Measurements from ENCODE around the gene SIRT1.
A peak's percentile ranks its signal among the peaks of the same experiment; 100 is the strongest.

SIRT1 gene

DNA sequence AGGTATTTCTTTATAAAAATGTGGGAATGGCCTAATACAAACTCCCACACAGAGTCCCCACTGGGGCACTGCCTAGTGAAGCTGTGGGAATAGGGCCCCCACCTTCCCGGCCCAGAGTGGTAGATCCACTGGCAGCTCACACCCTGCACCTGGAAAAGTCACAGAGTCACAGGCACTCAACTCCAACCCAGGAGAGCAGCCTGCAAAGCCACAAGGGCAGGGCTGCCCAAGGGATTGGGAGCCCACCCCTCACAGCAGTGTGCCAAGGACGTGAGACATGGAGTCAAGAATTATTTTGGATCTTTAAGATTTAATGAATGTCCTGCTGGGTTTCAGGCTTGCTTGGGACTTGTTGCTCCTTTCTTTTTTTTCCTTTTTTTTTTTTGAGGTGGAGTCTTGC, 41.2 kb upstream of the SIRT1 start:
- no peak overlapping the region for H4K8ac ChIP-seq (ENCODE audit: low read depth, low read length)
- WGBS (ENCODE audit: extremely low coverage, insufficient coverage, insufficient read length) = no CpG with 5 or more reads among the region's 2 CpGs

DNA sequence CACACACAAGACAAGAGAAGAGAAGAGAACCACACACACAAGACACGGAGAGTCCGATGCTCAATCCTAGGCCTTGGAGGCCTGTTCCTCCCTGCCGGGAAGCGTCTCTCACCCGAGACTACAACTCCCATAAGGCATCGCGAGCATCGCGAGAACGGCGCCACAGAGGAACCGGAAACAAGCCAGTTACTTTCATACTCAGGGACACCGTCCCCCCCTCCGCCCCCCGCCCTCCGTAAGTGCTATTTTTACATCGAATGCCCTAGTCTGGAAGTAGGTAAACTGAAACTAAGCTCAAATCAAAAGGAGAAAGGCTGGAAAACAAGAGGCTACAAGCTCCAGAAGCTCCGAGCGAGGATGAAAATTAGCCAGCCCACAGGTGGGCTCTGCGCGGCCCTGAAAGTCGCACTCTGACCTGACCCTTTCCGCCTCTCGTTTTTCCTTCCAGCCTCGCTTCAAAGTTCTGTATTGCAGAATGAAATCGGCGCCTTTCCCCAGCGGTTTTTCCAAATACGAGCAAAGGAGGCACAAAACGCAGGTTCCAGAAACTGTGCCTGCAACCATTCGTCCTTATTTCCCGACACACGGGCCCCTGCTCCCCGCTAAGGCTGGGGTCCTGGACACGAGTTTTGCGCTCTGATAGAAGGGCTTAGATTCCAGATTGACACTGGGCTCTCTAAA, 35.0 kb upstream of the SIRT1 start:
- H3K36me3 ChIP-seq (ENCODE audit: control insufficient read depth in 1 of 2, insufficient read depth in 2 of 2, low read length in 2 of 2) = no peaks in the 10 kb centered on the region
- peak overlapping the region; percentile 72 for H2BK5ac ChIP-seq (ENCODE audit: low read depth, low read length, poor library complexity)
- peak overlapping the region; percentile 98 for H4K8ac ChIP-seq (ENCODE audit: low read depth, low read length)
- no peaks in the 10 kb centered on the region for H3K9me3 ChIP-seq (ENCODE audit: insufficient read depth, low read depth, low read length)
- H3K4me1 ChIP-seq (ENCODE audit: control insufficient read depth in 1 of 2, insufficient read depth in 2 of 2, low read length in 2 of 2) = peaks cover 0 to 5% of the 10 kb centered on the region in 2 experiments
- peak overlapping the region; percentile 96 for H4K12ac ChIP-seq (ENCODE audit: low read depth, low read length)
- no peaks in the 10 kb centered on the region for H3K27me3 ChIP-seq (ENCODE audit: insufficient read depth, low read length)
- peak overlapping the region; percentile 42 for H3K4ac ChIP-seq (ENCODE audit: low read depth, low read length)
- H3K14ac ChIP-seq (ENCODE audit: low read length) = peak overlapping the region; percentile 50
- H3K23ac ChIP-seq (ENCODE audit: low read length) = no peak overlapping the region
- DNase-seq = peak; percentile 83 to 92
- H3K4me2 ChIP-seq (ENCODE audit: low read length) = peak overlapping the region; percentile 93
- peak overlapping the region; percentile 37 for H3K18ac ChIP-seq (ENCODE audit: low read length)
- H3K79me1 ChIP-seq (ENCODE audit: low read length) = peaks cover 5% of the 10 kb centered on the region
- H3K27ac ChIP-seq (ENCODE audit: low read depth, low read length) = peak overlapping the region; percentile 36
- H2BK120ac ChIP-seq (ENCODE audit: insufficient read depth, low read length, poor library complexity) = peak overlapping the region; percentile 36
- H3K4me3 ChIP-seq (ENCODE audit: low read depth, low read length) = peak overlapping the region; percentile 78
- no CpG with 5 or more reads among the region's 36 CpGs for WGBS (ENCODE audit: extremely low coverage, insufficient coverage, insufficient read length)
- peaks cover 4% of the 10 kb centered on the region for H3K79me2 ChIP-seq (ENCODE audit: control insufficient read depth, insufficient read depth, low read length, poor library complexity)
- H2BK12ac ChIP-seq (ENCODE audit: low read length) = no peak overlapping the region
- H2AFZ ChIP-seq (ENCODE audit: insufficient read depth, low read length, poor library complexity) = peak overlapping the region; percentile 82
- H2AK5ac ChIP-seq (ENCODE audit: low read length) = no peak overlapping the region
- H4K91ac ChIP-seq (ENCODE audit: low read depth, low read length) = peak overlapping the region; percentile 71
- H3K9ac ChIP-seq (ENCODE audit: low read length) = peak overlapping the region; percentile 92

More for the DNA sequence above, 41.2 kb upstream of the SIRT1 start:
- no peak overlapping the region for H3K14ac ChIP-seq (ENCODE audit: low read length)
- H2BK12ac ChIP-seq (ENCODE audit: low read length) = no peak overlapping the region
- no peak overlapping the region for H2AFZ ChIP-seq (ENCODE audit: insufficient read depth, low read length, poor library complexity)
- no peak overlapping the region for H3K4ac ChIP-seq (ENCODE audit: low read depth, low read length)
- H2AK5ac ChIP-seq (ENCODE audit: low read length) = no peak overlapping the region
- no peaks in the 10 kb centered on the region for H3K36me3 ChIP-seq (ENCODE audit: control insufficient read depth in 1 of 2, insufficient read depth in 2 of 2, low read length in 2 of 2)
- no peak overlapping the region for H3K4me2 ChIP-seq (ENCODE audit: low read length)
- no peak overlapping the region for H3K9ac ChIP-seq (ENCODE audit: low read length)
- DNase-seq = no peak
- H3K4me1 ChIP-seq (ENCODE audit: control insufficient read depth in 1 of 2, insufficient read depth in 2 of 2, low read length in 2 of 2) = no peaks in the 10 kb centered on the region
- no peak overlapping the region for H3K4me3 ChIP-seq (ENCODE audit: low read depth, low read length)
- H3K9me3 ChIP-seq (ENCODE audit: insufficient read depth, low read depth, low read length) = peaks cover 2% of the 10 kb centered on the region
- H2BK120ac ChIP-seq (ENCODE audit: insufficient read depth, low read length, poor library complexity) = no peak overlapping the region
- no peaks in the 10 kb centered on the region for H3K27me3 ChIP-seq (ENCODE audit: insufficient read depth, low read length)
- H3K27ac ChIP-seq (ENCODE audit: low read depth, low read length) = no peak overlapping the region
- no peaks in the 10 kb centered on the region for H3K79me1 ChIP-seq (ENCODE audit: low read length)
- H4K12ac ChIP-seq (ENCODE audit: low read depth, low read length) = no peak overlapping the region
- no peak overlapping the region for H3K18ac ChIP-seq (ENCODE audit: low read length)
- H2BK5ac ChIP-seq (ENCODE audit: low read depth, low read length, poor library complexity) = no peak overlapping the region
- no peaks in the 10 kb centered on the region for H3K79me2 ChIP-seq (ENCODE audit: control insufficient read depth, insufficient read depth, low read length, poor library complexity)
- no peak overlapping the region for H4K91ac ChIP-seq (ENCODE audit: low read depth, low read length)
- no peak overlapping the region for H3K23ac ChIP-seq (ENCODE audit: low read length)

DNA sequence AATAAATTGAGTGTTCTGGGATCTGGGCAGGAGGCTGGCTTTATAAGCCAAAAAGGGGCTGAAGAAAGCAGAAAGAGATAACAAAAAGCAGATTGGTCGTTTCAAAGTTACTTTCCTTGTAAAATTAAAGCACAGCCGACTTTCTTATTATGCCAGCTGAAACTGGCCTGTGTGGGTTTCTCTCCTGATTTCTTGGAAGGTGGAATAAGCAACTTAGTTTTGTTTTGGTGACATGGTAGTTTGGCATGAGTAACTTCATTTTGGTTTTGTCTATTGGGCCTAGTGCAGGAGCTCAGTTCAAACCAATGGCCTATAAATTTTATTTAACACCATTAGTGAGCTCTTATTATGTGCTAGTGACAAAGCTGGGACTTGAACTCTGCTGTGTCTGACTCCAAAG, 33.3 kb upstream of the SIRT1 start:
- Histone ChIP-seq H2BK12ac (ENCODE audit: low read length) (no peak overlapping the region), H3K36me3 (ENCODE audit: control insufficient read depth in 1 of 2, insufficient read depth in 2 of 2, low read length in 2 of 2) (no peaks in the 10 kb centered on the region), H3K27me3 (ENCODE audit: insufficient read depth, low read length) (no peaks in the 10 kb centered on the region), H2AFZ (ENCODE audit: insufficient read depth, low read length, poor library complexity) (no peak overlapping the region), H3K9me3 (ENCODE audit: insufficient read depth, low read depth, low read length) (no peaks in the 10 kb centered on the region), H3K4me2 (ENCODE audit: low read length) (no peak overlapping the region), H3K79me2 (ENCODE audit: control insufficient read depth, insufficient read depth, low read length, poor library complexity) (peaks cover 4% of the 10 kb centered on the region), H3K23ac (ENCODE audit: low read length) (no peak overlapping the region), H3K4me3 (ENCODE audit: low read depth, low read length) (no peak overlapping the region), H3K18ac (ENCODE audit: low read length) (no peak overlapping the region), H4K91ac (ENCODE audit: low read depth, low read length) (no peak overlapping the region), H4K12ac (ENCODE audit: low read depth, low read length) (no peak overlapping the region), H3K4ac (ENCODE audit: low read depth, low read length) (no peak overlapping the region), H3K27ac (ENCODE audit: low read depth, low read length) (no peak overlapping the region), H2AK5ac (ENCODE audit: low read length) (no peak overlapping the region), H3K14ac (ENCODE audit: low read length) (no peak overlapping the region), H3K9ac (ENCODE audit: low read length) (no peak overlapping the region), H3K4me1 (ENCODE audit: control insufficient read depth in 1 of 2, insufficient read depth in 2 of 2, low read length in 2 of 2) (peaks cover 0 to 5% of the 10 kb centered on the region in 2 experiments), H2BK120ac (ENCODE audit: insufficient read depth, low read length, poor library complexity) (no peak overlapping the region), H4K8ac (ENCODE audit: low read depth, low read length) (no peak overlapping the region), H2BK5ac (ENCODE audit: low read depth, low read length, poor library complexity) (no peak overlapping the region), H3K79me1 (ENCODE audit: low read length) (peaks cover 5% of the 10 kb centered on the region)
- DNase-seq = no peak
- WGBS (ENCODE audit: extremely low coverage, insufficient coverage, insufficient read length) = no CpG with 5 or more reads among the region's 2 CpGs

DNA sequence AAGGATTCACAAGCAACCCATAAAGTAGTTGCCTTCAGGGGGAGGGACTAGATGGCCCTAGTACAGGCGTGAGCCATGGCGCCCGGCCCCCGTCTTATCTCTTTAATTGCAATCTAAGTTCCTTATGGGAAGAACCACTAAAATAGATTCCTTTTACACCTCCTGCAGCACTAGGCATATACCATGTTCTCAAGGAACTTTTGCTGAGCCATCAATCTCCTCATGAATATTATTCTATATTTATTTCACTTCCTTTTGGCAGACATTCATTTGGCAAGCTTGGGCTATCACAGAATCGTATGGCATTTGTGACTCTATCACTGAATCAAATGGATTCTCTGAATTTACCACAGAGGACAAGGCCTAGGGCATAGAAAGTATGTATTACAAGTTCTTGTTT, 31.7 kb upstream of the SIRT1 start:
- Histone ChIP-seq H3K4me1 (ENCODE audit: control insufficient read depth in 1 of 2, insufficient read depth in 2 of 2, low read length in 2 of 2) (peaks cover 0 to 5% of the 10 kb centered on the region in 2 experiments), H3K79me2 (ENCODE audit: control insufficient read depth, insufficient read depth, low read length, poor library complexity) (peaks cover 4% of the 10 kb centered on the region), H3K23ac (ENCODE audit: low read length) (no peak overlapping the region), H4K12ac (ENCODE audit: low read depth, low read length) (no peak overlapping the region), H3K4me2 (ENCODE audit: low read length) (no peak overlapping the region), H3K4me3 (ENCODE audit: low read depth, low read length) (no peak overlapping the region), H3K9me3 (ENCODE audit: insufficient read depth, low read depth, low read length) (no peaks in the 10 kb centered on the region), H2AFZ (ENCODE audit: insufficient read depth, low read length, poor library complexity) (no peak overlapping the region), H2BK5ac (ENCODE audit: low read depth, low read length, poor library complexity) (no peak overlapping the region), H2BK12ac (ENCODE audit: low read length) (no peak overlapping the region), H2AK5ac (ENCODE audit: low read length) (no peak overlapping the region), H3K4ac (ENCODE audit: low read depth, low read length) (no peak overlapping the region), H3K36me3 (ENCODE audit: control insufficient read depth in 1 of 2, insufficient read depth in 2 of 2, low read length in 2 of 2) (no peaks in the 10 kb centered on the region), H2BK120ac (ENCODE audit: insufficient read depth, low read length, poor library complexity) (no peak overlapping the region), H3K9ac (ENCODE audit: low read length) (no peak overlapping the region), H3K14ac (ENCODE audit: low read length) (no peak overlapping the region), H4K91ac (ENCODE audit: low read depth, low read length) (no peak overlapping the region), H3K79me1 (ENCODE audit: low read length) (peaks cover 5% of the 10 kb centered on the region), H3K18ac (ENCODE audit: low read length) (no peak overlapping the region), H3K27ac (ENCODE audit: low read depth, low read length) (no peak overlapping the region), H3K27me3 (ENCODE audit: insufficient read depth, low read length) (no peaks in the 10 kb centered on the region), H4K8ac (ENCODE audit: low read depth, low read length) (no peak overlapping the region)
- no peak for DNase-seq
- no CpG with 5 or more reads among the region's 5 CpGs for WGBS (ENCODE audit: extremely low coverage, insufficient coverage, insufficient read length)

Measured in trophoblast cell (in vitro differentiated cells and primary cell).